SW 1271 (cell line): ENCODE results near the gene RYR3.

ENCODE experiments used
- DNase-seq, 2 experiments: peaks; one replicate each; lab custom pipeline; 2025; lab: John Stamatoyannopoulos, UW

Gene RYR3

GRCh38 chr15:33882921-33883320 is 572.2 kb downstream of the RYR3 start:
- no peak for DNase-seq

- DNase-seq, result no peak
Observed at GRCh38 chr15:33888176-33888575, 577.4 kb downstream of the RYR3 start.

- no peak for DNase-seq
Observed at GRCh38 chr15:33894193-33894592, 583.4 kb downstream of the RYR3 start.

GRCh38 chr15:33902043-33902442 is 591.3 kb downstream of the RYR3 start:
- no peak for DNase-seq

- DNase-seq, result no peak
Observed at GRCh38 chr15:33903661-33904060, 592.9 kb downstream of the RYR3 start.

GRCh38 chr15:33907326-33907725 is 596.6 kb downstream of the RYR3 start:
- DNase-seq, result no peak

GRCh38 chr15:33908406-33908805 is 597.6 kb downstream of the RYR3 start:
- no peak for DNase-seq

- no peak for DNase-seq
Observed at GRCh38 chr15:33910741-33911140, 600.0 kb downstream of the RYR3 start.

- no peak for DNase-seq
Observed at GRCh38 chr15:33912326-33912725, 601.6 kb downstream of the RYR3 start.

- no peak for DNase-seq
Observed at GRCh38 chr15:33913459-33913858, 602.7 kb downstream of the RYR3 start.
